K562 (cell line): ENCODE data around the gene ANKH. TPM values are rescaled to one million over a fixed set of nuclear protein-coding genes. Genes with fewer than 3 reads are reported as not detected.

Experiments
- ATF7 ChIP-seq: fragments of 450-650 bp; IDR thresholded peaks from 2 replicates; pipeline ENCODE4 v1.7.1; 2014; ENCODE audit warnings: mild to moderate bottlenecking, moderate library complexity
- FOSL1 ChIP-seq: fragments of 200-800 bp; sonication (Bioruptor generic); conservative IDR thresholded peaks from 2 replicates; pipeline ENCODE4 v1.6.1; 2016; ENCODE audit warnings: missing genetic modification characterization, missing compliant biosample characterization
- FOXM1 ChIP-seq, 2 experiments: fragments of 450-650 bp in 1 of 2; sonication (generic) in 1 of 2; formaldehyde crosslinking in 1 of 2; IDR thresholded peaks; 2 replicates each; pipeline versions ENCODE4 v1.6.1 to v1.9.0; 2017 to 2022; ENCODE audit warnings: low read depth in 2 of 2, mild to moderate bottlenecking in 2 of 2, missing genetic modification reagents in 1 of 2, moderate library complexity in 1 of 2
- KDM4B ChIP-seq, 2 experiments: fragments of 450-650 bp in 1 of 2; sonication (generic) in 1 of 2; IDR thresholded peaks; 2 replicates each; pipeline ENCODE4 v1.6.1; 2016 to 2017; ENCODE audit warnings: borderline replicate concordance in 2 of 2, antibody characterized with exemption in 1 of 2, low read depth in 1 of 2, mild to moderate bottlenecking in 1 of 2
- PPARD ChIP-seq: fragments of 250-450 bp; sonication (Bioruptor Pico); IDR thresholded peaks from 2 replicates; pipeline ENCODE4 v1.8.0; 2022; ENCODE audit warnings: inconsistent platforms, mild to moderate bottlenecking, moderate library complexity
- SRF ChIP-seq, 2 experiments: fragments of 250-450, 450-650 bp in 1 of 2; sonication (Bioruptor Pico) in 1 of 2; sonication (generic) in 1 of 2; formaldehyde crosslinking; IDR thresholded peaks; 2 replicates each; pipeline versions ENCODE4 v1.5.0 to v1.5.1; 2020 to 2022; ENCODE audit warnings: mild to moderate bottlenecking in 1 of 2, missing genetic modification reagents in 1 of 2
- SRSF3 ChIP-seq: fragments of 200-400 bp; formaldehyde crosslinking; IDR thresholded peaks from 2 replicates; pipeline ENCODE4 v1.6.1; 2016; ENCODE audit warnings: mild to moderate bottlenecking, low read length, moderate library complexity; ENCODE audit not compliant: insufficient read depth
- TRIM28 ChIP-seq: fragments of 450-650 bp; IDR thresholded peaks from 2 replicates; pipeline ENCODE4 v1.6.1; 2017
- ZNF766 ChIP-seq: fragments of 200-800 bp; sonication (Bioruptor generic); conservative IDR thresholded peaks from 2 replicates; pipeline ENCODE4 v1.6.1; 2016; ENCODE audit warnings: missing genetic modification characterization, missing compliant biosample characterization
- polyA plus RNA-seq, 8 experiments: library from polyadenylated mRNA; depleted of rRNA in 4 of 8; stranded (reverse) in 5 of 8; unstranded in 3 of 8; fragments of >200 nt; fragmentation: Nextera tagmentation in 2 of 8; fragmentation: Illumina TruSeq in 1 of 8; extraction: Ambion mirVana in 2 of 8; extraction: Trizol in 1 of 8; gene quantifications; 2 replicates each; pipeline versions ENCODE4 v1.2.1 to v1.2.3, GENCODE V29; 2011 to 2014; ENCODE audit warnings: inconsistent platforms in 1 of 8, missing spikeins in 1 of 8
- total RNA-seq, 7 experiments: library from RNA; depleted of rRNA in 6 of 7; stranded (reverse); fragments of >200 nt in 6 of 7; fragmentation: Illumina TruSeq in 2 of 7; extraction: Trizol in 2 of 7; gene quantifications; 2 replicates each; pipeline versions ENCODE4 v1.2.1 to v1.2.3, GENCODE V29; 2011 to 2021; ENCODE audit warnings: low replicate concordance in 1 of 7
- TF ChIP-seq, protein P1 (sequence below), 2 experiments: fragments of 450-650 bp in 1 of 2; IDR thresholded peaks; 2 replicates each; pipeline ENCODE4 v1.6.1; 2011 to 2017; ENCODE audit warnings: low read depth in 2 of 2, antibody characterized with exemption in 1 of 2, borderline replicate concordance in 1 of 2, low read length in 1 of 2, mild to moderate bottlenecking in 1 of 2, mixed read lengths in 1 of 2; ENCODE audit not compliant: control insufficient read depth in 1 of 2
- TF ChIP-seq, protein P2 (sequence below): fragments of 250-450 bp; sonication (Bioruptor Pico); IDR thresholded peaks from 2 replicates; pipeline ENCODE4 v1.8.0; 2021; ENCODE audit warnings: borderline replicate concordance, mild to moderate bottlenecking, moderate library complexity; ENCODE audit not compliant: poor library complexity, severe bottlenecking
- TF ChIP-seq, protein P3 (sequence below): fragments of 250-450 bp; sonication (Bioruptor Pico); IDR thresholded peaks from 2 replicates; pipeline ENCODE4 v1.4.0; 2020; ENCODE audit warnings: mild to moderate bottlenecking
- TF ChIP-seq, protein P4 (sequence below): sonication (generic); formaldehyde crosslinking; IDR thresholded peaks from 2 replicates; pipeline ENCODE4 v1.5.0; 2020; ENCODE audit warnings: missing genetic modification reagents

ANKH gene
- total and polyA plus RNA-seq, 9 of the 15 experiments (the other 6 are each of a cell fraction or from before 2014, with no cell fraction given), result 0.79 to 12.2 (median 4.5) TPM

DNA sequence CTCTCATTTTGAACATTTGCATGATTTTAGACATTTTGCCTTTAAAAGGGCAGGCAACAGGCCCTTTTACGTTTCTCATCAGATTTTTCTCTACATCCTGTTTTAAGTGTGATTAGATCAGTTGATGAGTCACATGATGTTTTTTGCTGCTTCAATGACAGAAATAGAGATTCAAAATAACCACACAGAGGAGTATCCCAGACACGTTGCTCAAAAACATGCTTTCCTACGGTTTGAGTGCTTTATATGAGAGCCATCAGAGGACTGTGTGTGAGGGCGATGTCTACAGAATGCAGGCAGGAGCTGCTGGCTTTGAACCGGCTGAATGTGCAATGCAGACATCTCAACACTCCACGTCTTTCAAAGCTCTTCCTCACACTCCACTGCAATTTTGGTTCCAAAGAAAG is 165.0 kb downstream of the ANKH start (continued):
- TF ChIP-seq, protein P1, sequence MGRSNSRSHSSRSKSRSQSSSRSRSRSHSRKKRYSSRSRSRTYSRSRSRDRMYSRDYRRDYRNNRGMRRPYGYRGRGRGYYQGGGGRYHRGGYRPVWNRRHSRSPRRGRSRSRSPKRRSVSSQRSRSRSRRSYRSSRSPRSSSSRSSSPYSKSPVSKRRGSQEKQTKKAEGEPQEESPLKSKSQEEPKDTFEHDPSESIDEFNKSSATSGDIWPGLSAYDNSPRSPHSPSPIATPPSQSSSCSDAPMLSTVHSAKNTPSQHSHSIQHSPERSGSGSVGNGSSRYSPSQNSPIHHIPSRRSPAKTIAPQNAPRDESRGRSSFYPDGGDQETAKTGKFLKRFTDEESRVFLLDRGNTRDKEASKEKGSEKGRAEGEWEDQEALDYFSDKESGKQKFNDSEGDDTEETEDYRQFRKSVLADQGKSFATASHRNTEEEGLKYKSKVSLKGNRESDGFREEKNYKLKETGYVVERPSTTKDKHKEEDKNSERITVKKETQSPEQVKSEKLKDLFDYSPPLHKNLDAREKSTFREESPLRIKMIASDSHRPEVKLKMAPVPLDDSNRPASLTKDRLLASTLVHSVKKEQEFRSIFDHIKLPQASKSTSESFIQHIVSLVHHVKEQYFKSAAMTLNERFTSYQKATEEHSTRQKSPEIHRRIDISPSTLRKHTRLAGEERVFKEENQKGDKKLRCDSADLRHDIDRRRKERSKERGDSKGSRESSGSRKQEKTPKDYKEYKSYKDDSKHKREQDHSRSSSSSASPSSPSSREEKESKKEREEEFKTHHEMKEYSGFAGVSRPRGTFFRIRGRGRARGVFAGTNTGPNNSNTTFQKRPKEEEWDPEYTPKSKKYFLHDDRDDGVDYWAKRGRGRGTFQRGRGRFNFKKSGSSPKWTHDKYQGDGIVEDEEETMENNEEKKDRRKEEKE (IDR thresholded peaks at IDR 0.05; ENCODE audit: borderline replicate concordance in 1 of 2, control insufficient read depth in 1 of 2, low read depth in 2 of 2, low read length in 1 of 2), result no peak
- TF ChIP-seq SRF (CRISPR knock-in tag; IDR thresholded peaks at IDR 0.05) (peak in 1 of 2 experiments; percentile 74; a peak in 2 of 4 replicates), SRSF3 (no peak), FOXM1 (IDR thresholded peaks at IDR 0.05; ENCODE audit: low read depth) (no peak), FOXM1 (CRISPR knock-in tag; IDR thresholded peaks at IDR 0.05; ENCODE audit: low read depth) (no peak), ZNF766 (CRISPR knock-in tag) (0 out of 2 replicates have a peak, but pooled peaks have one; percentile 45), FOSL1 (tag) (peak; percentile 91), KDM4B (IDR thresholded peaks at IDR 0.05; ENCODE audit: borderline replicate concordance in 2 of 2, low read depth in 1 of 2) (no peak), PPARD (CRISPR knock-in tag) (no peak), TRIM28 (no peak), ATF7 (no peak)
- TF ChIP-seq, protein P2, sequence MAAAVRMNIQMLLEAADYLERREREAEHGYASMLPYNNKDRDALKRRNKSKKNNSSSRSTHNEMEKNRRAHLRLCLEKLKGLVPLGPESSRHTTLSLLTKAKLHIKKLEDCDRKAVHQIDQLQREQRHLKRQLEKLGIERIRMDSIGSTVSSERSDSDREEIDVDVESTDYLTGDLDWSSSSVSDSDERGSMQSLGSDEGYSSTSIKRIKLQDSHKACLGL (CRISPR knock-in tag), result no peak
- TF ChIP-seq, protein P3, sequence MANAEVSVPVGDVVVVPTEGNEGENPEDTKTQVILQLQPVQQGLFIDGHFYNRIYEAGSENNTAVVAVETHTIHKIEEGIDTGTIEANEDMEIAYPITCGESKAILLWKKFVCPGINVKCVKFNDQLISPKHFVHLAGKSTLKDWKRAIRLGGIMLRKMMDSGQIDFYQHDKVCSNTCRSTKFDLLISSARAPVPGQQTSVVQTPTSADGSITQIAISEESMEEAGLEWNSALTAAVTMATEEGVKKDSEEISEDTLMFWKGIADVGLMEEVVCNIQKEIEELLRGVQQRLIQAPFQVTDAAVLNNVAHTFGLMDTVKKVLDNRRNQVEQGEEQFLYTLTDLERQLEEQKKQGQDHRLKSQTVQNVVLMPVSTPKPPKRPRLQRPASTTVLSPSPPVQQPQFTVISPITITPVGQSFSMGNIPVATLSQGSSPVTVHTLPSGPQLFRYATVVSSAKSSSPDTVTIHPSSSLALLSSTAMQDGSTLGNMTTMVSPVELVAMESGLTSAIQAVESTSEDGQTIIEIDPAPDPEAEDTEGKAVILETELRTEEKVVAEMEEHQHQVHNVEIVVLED (CRISPR knock-in tag), result peak; percentile 16; the same call in 1 of the 2 replicates
- TF ChIP-seq, protein P4, sequence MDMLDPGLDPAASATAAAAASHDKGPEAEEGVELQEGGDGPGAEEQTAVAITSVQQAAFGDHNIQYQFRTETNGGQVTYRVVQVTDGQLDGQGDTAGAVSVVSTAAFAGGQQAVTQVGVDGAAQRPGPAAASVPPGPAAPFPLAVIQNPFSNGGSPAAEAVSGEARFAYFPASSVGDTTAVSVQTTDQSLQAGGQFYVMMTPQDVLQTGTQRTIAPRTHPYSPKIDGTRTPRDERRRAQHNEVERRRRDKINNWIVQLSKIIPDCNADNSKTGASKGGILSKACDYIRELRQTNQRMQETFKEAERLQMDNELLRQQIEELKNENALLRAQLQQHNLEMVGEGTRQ, result peak; percentile 28; the same call in 1 of the 2 replicates
- TF ChIP-seq, all 486 proteins: peak for 22
